ENCODE data around the gene CCL26.

The CCL26 gene

GRCh38 chr7:75772081-75773077 lies at the start of gene CCL26:
Gene CCL26 (minus strand): TSS chr7:75772211. CDS start chr7:75772176, 35 bp downstream.
- H3K4me3 ChIP-seq (ENCODE audit: control insufficient read depth, low read depth, low read length): no peak within 1 kb of the TSS
- no peak for TF ChIP-seq CTCF (conservative IDR thresholded peaks at IDR 0.05; ENCODE audit: control insufficient read depth, insufficient read depth, low read depth, low read length)
- DNase-seq (ENCODE audit: low read depth): peak; percentile 93

GRCh38 chr7:75820688-75821087 lies 48.7 kb upstream of the CCL26 start:
- no peak for TF ChIP-seq CTCF (conservative IDR thresholded peaks at IDR 0.05; ENCODE audit: control insufficient read depth, insufficient read depth, low read depth, low read length)
- H3K4me3 ChIP-seq (ENCODE audit: control insufficient read depth, low read depth, low read length): no peak overlapping the region
- DNase-seq (ENCODE audit: low read depth): no peak

- no peak overlapping the region for H3K4me3 ChIP-seq (ENCODE audit: control insufficient read depth, low read depth, low read length)
- DNase-seq (ENCODE audit: low read depth): no peak
- TF ChIP-seq CTCF (conservative IDR thresholded peaks at IDR 0.05; ENCODE audit: control insufficient read depth, insufficient read depth, low read depth, low read length): no peak
Observed at GRCh38 chr7:75819711-75820110, 47.7 kb upstream of the CCL26 start.

GRCh38 chr7:75818472-75818871 lies 46.5 kb upstream of the CCL26 start:
- no peak overlapping the region for H3K4me3 ChIP-seq (ENCODE audit: control insufficient read depth, low read depth, low read length)
- DNase-seq (ENCODE audit: low read depth): no peak
- TF ChIP-seq CTCF (conservative IDR thresholded peaks at IDR 0.05; ENCODE audit: control insufficient read depth, insufficient read depth, low read depth, low read length): no peak

GRCh38 chr7:75817116-75817515 lies 45.1 kb upstream of the CCL26 start:
- TF ChIP-seq CTCF (conservative IDR thresholded peaks at IDR 0.05; ENCODE audit: control insufficient read depth, insufficient read depth, low read depth, low read length): no peak
- no peak overlapping the region for H3K4me3 ChIP-seq (ENCODE audit: control insufficient read depth, low read depth, low read length)
- DNase-seq (ENCODE audit: low read depth): no peak

- no peak for TF ChIP-seq CTCF (conservative IDR thresholded peaks at IDR 0.05; ENCODE audit: control insufficient read depth, insufficient read depth, low read depth, low read length)
- no peak for DNase-seq (ENCODE audit: low read depth)
- H3K4me3 ChIP-seq (ENCODE audit: control insufficient read depth, low read depth, low read length): no peak overlapping the region
Observed at GRCh38 chr7:75815418-75816064, 43.5 kb upstream of the CCL26 start.
